SIG-M5 treated with dmso at 0.1 percent for 504 hours (cell line): ENCODE results near the gene ZXDA.
"Not testable (repeated sequence)": the region's sequence is repeated elsewhere in the genome, so short reads cannot be mapped to it uniquely, and the experiment has no call there.

Experiments
- DNase-seq: peaks from one replicate; lab custom pipeline; 2025; ENCODE audit not compliant: unreplicated experiment; lab: John Stamatoyannopoulos, UW

ZXDA gene

GRCh38 chrX:57910287-57910912, at the start of gene ZXDA:
TSS of gene ZXDA (minus strand) at chrX:57910458. CDS start at chrX:57910420, 38 bp downstream.
- DNase-seq = not testable (repeated sequence)

GRCh38 chrX:57952320-57952678, 42.0 kb upstream of the ZXDA start:
- no peak for DNase-seq

- DNase-seq = no peak
Observed at GRCh38 chrX:57951666-57952319, 41.5 kb upstream of the ZXDA start.

- DNase-seq = no peak
Observed at GRCh38 chrX:57933321-57933720, 23.1 kb upstream of the ZXDA start.

- DNase-seq = no peak
Observed at GRCh38 chrX:57932266-57932665, 22.0 kb upstream of the ZXDA start.

- no peak for DNase-seq
Observed at GRCh38 chrX:57930051-57930450, 19.8 kb upstream of the ZXDA start.

- DNase-seq = peak; percentile 46
Observed at GRCh38 chrX:57929373-57929772, 19.1 kb upstream of the ZXDA start.

- DNase-seq = no peak
Observed at GRCh38 chrX:57925806-57926205, 15.5 kb upstream of the ZXDA start.

GRCh38 chrX:57918750-57919436, 8.6 kb upstream of the ZXDA start:
- no peak for DNase-seq

- no peak for DNase-seq
Observed at GRCh38 chrX:57915680-57916079, 5.4 kb upstream of the ZXDA start.

GRCh38 chrX:57909595-57910286, 517 bp downstream of the ZXDA start:
- DNase-seq = not testable (repeated sequence)

- not testable (repeated sequence) for DNase-seq
Observed at GRCh38 chrX:57908972-57909594, 1.2 kb downstream of the ZXDA start.

GRCh38 chrX:57906790-57907189, 3.5 kb downstream of the ZXDA start:
- DNase-seq = no peak

GRCh38 chrX:57905141-57905540, 5.1 kb downstream of the ZXDA start:
- DNase-seq = no peak

GRCh38 chrX:57904176-57904880, 5.9 kb downstream of the ZXDA start:
- DNase-seq = no peak

- no peak for DNase-seq
Observed at GRCh38 chrX:57902633-57903032, 7.6 kb downstream of the ZXDA start.

- DNase-seq = no peak
Observed at GRCh38 chrX:57901466-57901865, 8.8 kb downstream of the ZXDA start.

- no peak for DNase-seq
Observed at GRCh38 chrX:57900975-57901374, 9.3 kb downstream of the ZXDA start.

- no peak for DNase-seq
Observed at GRCh38 chrX:57899906-57900305, 10.4 kb downstream of the ZXDA start.

- no peak for DNase-seq
Observed at GRCh38 chrX:57899064-57899463, 11.2 kb downstream of the ZXDA start.

GRCh38 chrX:57871463-57871862, 38.8 kb downstream of the ZXDA start:
- no peak for DNase-seq
